HG03469 (cell line): Measurements from ENCODE around the gene SH3TC1.
A peak's percentile ranks its signal among the peaks of the same experiment; 100 is the strongest.

ENCODE experiments used
- ATAC-seq: cut with Tn5 transposase; IDR thresholded peaks from one replicate; pipeline ENCODE4 v1.9.1; 2021; ENCODE audit warnings: mild to moderate bottlenecking, moderate library complexity, moderate number of reproducible peaks; ENCODE audit not compliant: unreplicated experiment

The SH3TC1 gene

GRCh38 chr4:8180310-8181093 is 18.6 kb upstream of the SH3TC1 start:
- no peak for ATAC-seq

GRCh38 chr4:8181119-8181518 is 18.0 kb upstream of the SH3TC1 start:
- ATAC-seq, result no peak

- no peak for ATAC-seq
Observed at GRCh38 chr4:8181844-8182243, 17.2 kb upstream of the SH3TC1 start.

GRCh38 chr4:8182294-8182693 is 16.8 kb upstream of the SH3TC1 start:
- no peak for ATAC-seq

- ATAC-seq, result no peak
Observed at GRCh38 chr4:8182858-8183725, 16.0 kb upstream of the SH3TC1 start.

GRCh38 chr4:8184061-8184460 is 15.0 kb upstream of the SH3TC1 start:
- ATAC-seq, result no peak

GRCh38 chr4:8185295-8185694 is 13.8 kb upstream of the SH3TC1 start:
- ATAC-seq, result no peak

GRCh38 chr4:8185930-8186329 is 13.2 kb upstream of the SH3TC1 start:
- no peak for ATAC-seq

- no peak for ATAC-seq
Observed at GRCh38 chr4:8188085-8188484, 11.0 kb upstream of the SH3TC1 start.

GRCh38 chr4:8188743-8189550 is 10.1 kb upstream of the SH3TC1 start:
- no peak for ATAC-seq

GRCh38 chr4:8189551-8190466 is 9.3 kb upstream of the SH3TC1 start:
- no peak for ATAC-seq

- no peak for ATAC-seq
Observed at GRCh38 chr4:8191136-8191747, 7.8 kb upstream of the SH3TC1 start.

GRCh38 chr4:8192748-8193738 is 6.0 kb upstream of the SH3TC1 start:
- peak; percentile 92 for ATAC-seq

GRCh38 chr4:8194306-8195242 is 4.5 kb upstream of the SH3TC1 start:
- no peak for ATAC-seq

- ATAC-seq, result no peak
Observed at GRCh38 chr4:8195431-8195830, 3.7 kb upstream of the SH3TC1 start.

GRCh38 chr4:8195841-8196458 is 3.1 kb upstream of the SH3TC1 start:
- ATAC-seq, result no peak

- no peak for ATAC-seq
Observed at GRCh38 chr4:8197521-8197920, 1.6 kb upstream of the SH3TC1 start.
